ENCODE data around the gene STH. TPM values are rescaled to one million over a fixed set of nuclear protein-coding genes. Genes with fewer than 3 reads are reported as not detected.
"Not testable (repeated sequence)": the region's sequence is repeated elsewhere in the genome, so short reads cannot be mapped to it uniquely, and the experiment has no call there.

STH gene
- polyA plus RNA-seq, 1 experiment = not detected

DNA sequence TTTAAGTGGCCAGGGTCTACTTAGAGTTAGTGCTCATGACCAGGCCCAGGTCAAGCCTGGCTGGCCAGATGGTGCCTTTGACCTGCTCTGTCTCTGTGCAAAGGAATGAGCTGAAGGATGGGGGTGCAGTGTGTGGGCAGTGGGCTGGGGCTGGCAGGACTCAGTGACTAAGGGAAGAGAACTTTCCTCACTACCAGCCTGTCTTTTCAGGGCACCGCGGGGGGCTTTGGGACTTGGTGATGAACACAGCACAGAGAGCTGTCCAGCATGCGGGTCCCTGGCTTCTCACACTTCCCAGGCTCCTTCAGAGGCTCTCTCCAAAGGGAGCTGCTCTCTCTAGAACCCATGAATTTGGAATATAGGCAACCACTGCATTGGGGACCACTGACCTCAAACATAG lies 43.0 kb upstream of the STH start:
- H3K4me3 ChIP-seq (ENCODE audit: low read depth, low read length) = no peak overlapping the region
- ChIA-PET POLR2A (no interaction called here), CTCF (no interaction called here)
- TF ChIP-seq CTCF (IDR thresholded peaks at IDR 0.05; ENCODE audit: low read depth, low read length) = no peak
- H3K27me3 ChIP-seq (ENCODE audit: control insufficient read depth, insufficient read depth, low read length) = peaks cover 16% of the 10 kb centered on the region
- H3K9me3 ChIP-seq (ENCODE audit: control insufficient read depth, insufficient read depth, low read length) = no peaks in the 10 kb centered on the region
- no peak overlapping the region for H3K27ac ChIP-seq (ENCODE audit: low read depth, low read length)
- no peak for DNase-seq (ENCODE audit: low read depth, low spot score)

DNA sequence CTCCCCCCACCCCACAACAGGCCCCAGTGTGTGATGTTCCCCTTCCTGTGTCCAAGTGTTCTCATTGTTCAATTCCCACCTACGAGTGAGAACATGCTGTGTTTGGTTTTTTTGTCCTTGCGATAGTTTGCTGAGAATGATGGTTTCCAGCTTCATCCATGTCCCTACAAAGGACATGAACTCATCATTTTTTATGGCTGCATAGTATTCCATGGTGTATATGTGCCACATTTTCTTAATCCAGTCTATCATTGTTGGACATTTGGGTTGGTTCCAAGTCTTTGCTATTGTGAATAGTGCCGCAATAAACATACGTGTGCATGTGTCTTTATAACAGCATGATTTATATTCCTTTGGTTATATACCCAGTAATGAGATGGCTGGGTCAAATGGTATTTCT lies 42.3 kb upstream of the STH start:
- peaks cover 12% of the 10 kb centered on the region for H3K27me3 ChIP-seq (ENCODE audit: control insufficient read depth, insufficient read depth, low read length)
- POLR2A ChIA-PET; CTCF ChIA-PET; H3K4me3 ChIP-seq (ENCODE audit: low read depth, low read length); H3K27ac ChIP-seq (ENCODE audit: low read depth, low read length); DNase-seq (ENCODE audit: low read depth, low spot score); H3K9me3 ChIP-seq (ENCODE audit: control insufficient read depth, insufficient read depth, low read length): not testable (repeated sequence)

DNA sequence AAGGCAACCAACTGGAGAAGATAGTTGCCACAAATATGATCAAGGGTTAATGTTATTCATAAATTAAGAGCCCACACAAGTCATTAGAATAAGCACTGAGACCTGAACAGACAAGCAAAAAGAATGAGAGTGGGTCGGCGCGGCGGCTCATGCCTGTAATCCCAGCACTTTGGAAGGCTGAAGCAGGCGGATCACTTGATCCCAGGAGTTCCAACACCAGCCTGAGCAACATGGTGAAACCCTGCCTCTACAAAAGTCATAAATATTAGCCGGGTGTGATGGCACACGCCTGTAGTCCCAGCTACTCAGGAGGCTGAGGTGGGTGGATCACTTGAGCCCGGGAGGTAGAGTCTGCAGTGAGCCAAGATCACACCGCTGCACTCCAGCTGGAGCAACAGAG lies 40.7 kb upstream of the STH start:
- ChIA-PET CTCF (interaction anchor here (1.0 kb wide), 1 partner anchor 9 kb away, joined by 4 read pairs; no protein-coding TSS in a partner anchor), POLR2A (no interaction called here)
- H3K4me3 ChIP-seq (ENCODE audit: low read depth, low read length) = no peak overlapping the region
- DNase-seq (ENCODE audit: low read depth, low spot score) = no peak
- H3K9me3 ChIP-seq (ENCODE audit: control insufficient read depth, insufficient read depth, low read length) = no peaks in the 10 kb centered on the region
- no peak overlapping the region for H3K27ac ChIP-seq (ENCODE audit: low read depth, low read length)
- peaks cover 16% of the 10 kb centered on the region for H3K27me3 ChIP-seq (ENCODE audit: control insufficient read depth, insufficient read depth, low read length)
- TF ChIP-seq CTCF (IDR thresholded peaks at IDR 0.05; ENCODE audit: low read depth, low read length) = no peak

- no peak for TF ChIP-seq CTCF (IDR thresholded peaks at IDR 0.05; ENCODE audit: low read depth, low read length)
- H3K27ac ChIP-seq (ENCODE audit: low read depth, low read length) = no peak overlapping the region
- no peak overlapping the region for H3K4me3 ChIP-seq (ENCODE audit: low read depth, low read length)
- peaks cover 16% of the 10 kb centered on the region for H3K27me3 ChIP-seq (ENCODE audit: control insufficient read depth, insufficient read depth, low read length)
- no peaks in the 10 kb centered on the region for H3K9me3 ChIP-seq (ENCODE audit: control insufficient read depth, insufficient read depth, low read length)
- no peak for DNase-seq (ENCODE audit: low read depth, low spot score)
- CTCF ChIA-PET = no interaction called here
- POLR2A ChIA-PET = no interaction called here
These were observed 39.9 kb upstream of the STH start for GRCh38 chr17:45958994-45959665.

- peaks cover 11% of the 10 kb centered on the region for H3K27me3 ChIP-seq (ENCODE audit: control insufficient read depth, insufficient read depth, low read length)
- no peak overlapping the region for H3K4me3 ChIP-seq (ENCODE audit: low read depth, low read length)
- H3K27ac ChIP-seq (ENCODE audit: low read depth, low read length) = no peak overlapping the region
- ChIA-PET CTCF (interaction anchor here (1.0 to 1.5 kb wide), 2 partner anchors 11 to 20 kb away, joined by 7 read pairs; no protein-coding TSS in a partner anchor), POLR2A (no interaction called here)
- no peak for TF ChIP-seq CTCF (IDR thresholded peaks at IDR 0.05; ENCODE audit: low read depth, low read length)
- DNase-seq (ENCODE audit: low read depth, low spot score) = no peak
- H3K9me3 ChIP-seq (ENCODE audit: control insufficient read depth, insufficient read depth, low read length) = no peaks in the 10 kb centered on the region
These were observed 38.7 kb upstream of the STH start for GRCh38 chr17:45960311-45960710.

Measured in AG04450 (cell line).